ENCODE measurements around the gene CMIP. TPM values are rescaled to one million over a fixed set of nuclear protein-coding genes. Genes with fewer than 3 reads are reported as not detected.

The CMIP gene
- total RNA-seq, 1 experiment from 2014 or later: 63.7 TPM

GRCh38 chr16:81449899-81450608, 5.4 kb downstream of the CMIP start:
- POLR2A ChIA-PET: no interaction called here
- Mint-ChIP-seq H3K27ac (peak overlapping the region; percentile 54; the same call in 1 of the 2 replicates), H3K4me3 (no peak overlapping the region), H3K36me3 (peaks cover 6% of the 10 kb centered on the region), H3K27me3 (ENCODE audit: low read depth) (no peaks in the 10 kb centered on the region), H3K9me3 (no peaks in the 10 kb centered on the region; the same call in 1 of the 2 replicates), H3K4me1 (peaks cover 82% of the 10 kb centered on the region)
- no peak for TF ChIP-seq ATF2 (CRISPR knock-in tag; IDR thresholded peaks at IDR 0.05; ENCODE audit: borderline replicate concordance, low read depth)
- CTCF ChIA-PET: interaction anchor here (1.0 to 1.1 kb wide), 2 partner anchors 18 to 21 kb away, joined by 3 to 4 read pairs; no protein-coding TSS in a partner anchor
- no peak for ATAC-seq
- DNase-seq (ENCODE audit: low spot score): no peak

GRCh38 chr16:81450783-81451491, 6.3 kb downstream of the CMIP start:
- H3K27ac Mint-ChIP-seq: peak overlapping the region; percentile 86; the same call in 1 of the 2 replicates
- DNase-seq (ENCODE audit: low spot score): no peak
- H3K4me1 Mint-ChIP-seq: peaks cover 90% of the 10 kb centered on the region
- ATAC-seq: no peak
- H3K4me3 Mint-ChIP-seq: no peak overlapping the region
- ChIA-PET POLR2A (no interaction called here), CTCF (interaction anchor here (0.5 to 1.5 kb wide), 6 partner anchors 18 to 217 kb away, joined by 3 to 4 read pairs (median 4); no protein-coding TSS in a partner anchor)
- H3K9me3 Mint-ChIP-seq: no peaks in the 10 kb centered on the region; the same call in 1 of the 2 replicates
- no peaks in the 10 kb centered on the region for H3K27me3 Mint-ChIP-seq (ENCODE audit: low read depth)
- H3K36me3 Mint-ChIP-seq: peaks cover 6% of the 10 kb centered on the region
- TF ChIP-seq RELA (CRISPR knock-in tag; IDR thresholded peaks at IDR 0.05; ENCODE audit: borderline replicate concordance) (no peak), ERG (CRISPR knock-in tag; IDR thresholded peaks at IDR 0.05) (no peak), JUN (CRISPR knock-in tag; IDR thresholded peaks at IDR 0.05) (no peak), ZNF281 (CRISPR knock-in tag; IDR thresholded peaks at IDR 0.05) (no peak), ZBTB43 (CRISPR knock-in tag; IDR thresholded peaks at IDR 0.05) (no peak), CDX4 (CRISPR knock-in tag; IDR thresholded peaks at IDR 0.05; ENCODE audit: borderline replicate concordance) (no peak), SP1 (CRISPR knock-in tag; conservative IDR thresholded peaks at IDR 0.05) (no peak), NFE2L1 (CRISPR knock-in tag; IDR thresholded peaks at IDR 0.05) (no peak), ZSCAN18 (CRISPR knock-in tag; IDR thresholded peaks at IDR 0.05) (no peak), SMAD4 (CRISPR knock-in tag; IDR thresholded peaks at IDR 0.05) (no peak), ZMAT4 (CRISPR knock-in tag; IDR thresholded peaks at IDR 0.05) (no peak), SMAD3 (CRISPR knock-in tag; IDR thresholded peaks at IDR 0.05; ENCODE audit: borderline replicate concordance) (no peak), MAX (CRISPR knock-in tag; IDR thresholded peaks at IDR 0.05) (no peak), AR (CRISPR knock-in tag; IDR thresholded peaks at IDR 0.05) (no peak), E2F4 (CRISPR knock-in tag; IDR thresholded peaks at IDR 0.05; ENCODE audit: borderline replicate concordance, low read depth) (no peak), TEAD1 (CRISPR knock-in tag; IDR thresholded peaks at IDR 0.05) (no peak), CREB1 (CRISPR knock-in tag; IDR thresholded peaks at IDR 0.05) (no peak)

Data from WTC11 (cell line).